ENCODE data around the gene ZNF318.

DNA sequence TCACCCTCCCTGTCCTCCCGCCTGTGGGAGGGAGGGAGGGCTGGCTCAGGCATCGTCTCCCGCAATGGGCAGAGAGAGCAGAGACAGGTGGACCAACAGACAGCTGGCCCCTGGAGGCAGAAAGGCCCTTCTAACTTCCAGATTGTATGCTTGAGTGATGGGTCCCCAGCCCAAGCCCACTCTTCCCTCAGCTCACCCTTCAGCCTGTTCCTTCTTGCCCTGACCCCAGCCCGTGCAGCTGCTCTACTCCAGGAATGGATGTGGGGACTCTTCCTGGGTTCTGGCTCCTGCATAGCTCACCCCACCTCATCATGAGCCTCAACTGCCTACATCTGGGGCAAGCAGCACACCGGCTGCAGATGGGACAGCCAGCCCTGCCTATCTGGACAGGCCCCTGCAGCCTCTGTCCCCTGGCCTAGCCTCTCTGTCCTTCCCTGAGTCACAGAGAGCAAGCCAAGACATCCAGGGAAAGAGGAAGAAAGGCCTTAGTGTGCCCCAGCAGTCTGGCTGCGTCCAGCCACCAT, 82.9 kb downstream of the ZNF318 start:
- TF ChIP-seq CTCF (IDR thresholded peaks at IDR 0.05) (no peak), POLR2A (IDR thresholded peaks at IDR 0.05; ENCODE audit: low read length) (no peak), PBX3 (IDR thresholded peaks at IDR 0.05) (no peak), HDAC2 (IDR thresholded peaks at IDR 0.05) (no peak), ZFP36 (IDR thresholded peaks at IDR 0.05; ENCODE audit: borderline replicate concordance, partially characterized antibody) (no peak)

All from A549 (cell line).